PC-9 (cell line): ENCODE measurements around the gene PPP2R5B. TPM values are rescaled to one million over a fixed set of nuclear protein-coding genes. Genes with fewer than 3 reads are reported as not detected.

ENCODE experiments used
- BruUV-seq: library from RNA; stranded (reverse); fragments of 400-500 nt; replicated peaks from 2 replicates; lab custom pipeline; 2021; lab: Mats Ljungman, UMichigan
- CTCF ChIA-PET: fragments of 300-600 bp; sonication (Branson Sonifier 250); formaldehyde crosslinking; loops from one replicate; lab custom pipeline; 2022; ENCODE audit warnings: antibody characterized with exemption; lab: Charles Lee
- POLR2A ChIA-PET: fragments of 300-600 bp; sonication (Branson Sonifier 250); formaldehyde crosslinking; loops from one replicate; lab custom pipeline; 2022; ENCODE audit warnings: antibody characterized with exemption; ENCODE audit not compliant: unreplicated experiment; lab: Charles Lee
- DNase-seq, 2 experiments: peaks; one replicate each; pipeline versions ENCODE4 v3.0.0 to v3.0.0-alpha.2; 2015 to 2022; ENCODE audit warnings: mixed read lengths in 1 of 2
- H2AFZ ChIP-seq: fragments of 200-600 bp; sonication (generic); 2 replicates; pipeline ENCODE4 v1.8.1; 2017; ENCODE audit warnings: antibody characterized with exemption
- H3F3A ChIP-seq: fragments of 200-600 bp; sonication (generic); 2 replicates; pipeline ENCODE4 v1.8.1; 2017; ENCODE audit warnings: antibody characterized with exemption, mild to moderate bottlenecking, low read depth; ENCODE audit not compliant: insufficient read depth
- H3K27ac ChIP-seq: fragments of 200-600 bp; sonication (generic); 2 replicates; pipeline ENCODE4 v1.6.1; 2016; ENCODE audit warnings: mixed run types
- H3K27me3 ChIP-seq: fragments of 200-600 bp; sonication (generic); 2 replicates; pipeline ENCODE4 v1.6.1; 2016; ENCODE audit warnings: low read depth, mixed run types; ENCODE audit not compliant: insufficient read depth
- H3K36me3 ChIP-seq: fragments of 200-600 bp; sonication (generic); 2 replicates; pipeline ENCODE4 v1.6.1; 2016; ENCODE audit warnings: low read depth, mixed run types
- H3K4me1 ChIP-seq: fragments of 200-600 bp; sonication (generic); replicated peaks from 2 replicates; pipeline ENCODE4 v1.6.1; 2016; ENCODE audit warnings: mixed run types; ENCODE audit not compliant: insufficient read depth
- H3K4me2 ChIP-seq: fragments of 200-600 bp; sonication (generic); 2 replicates; pipeline ENCODE4 v1.6.1; 2017; ENCODE audit warnings: mixed run types
- H3K4me3 ChIP-seq: fragments of 200-600 bp; sonication (generic); 2 replicates; pipeline ENCODE4 v1.6.1; 2016; ENCODE audit warnings: mixed run types
- H3K79me2 ChIP-seq: fragments of 200-600 bp; sonication (generic); 2 replicates; pipeline ENCODE4 v1.6.1; 2017; ENCODE audit warnings: low read depth, mixed run types
- H3K9me2 ChIP-seq: fragments of 200-600 bp; sonication (generic); 2 replicates; pipeline ENCODE4 v1.8.1; 2017; ENCODE audit warnings: mild to moderate bottlenecking; ENCODE audit not compliant: insufficient read depth
- H3K9me3 ChIP-seq: fragments of 200-600 bp; sonication (generic); 2 replicates; pipeline ENCODE4 v1.8.1; 2016; ENCODE audit warnings: low read depth; ENCODE audit not compliant: insufficient read depth
- H4K20me1 ChIP-seq: fragments of 200-600 bp; sonication (generic); 2 replicates; pipeline ENCODE4 v1.8.1; 2017; ENCODE audit not compliant: insufficient read depth
- EZH2 ChIP-seq: fragments of 200-600 bp; sonication (generic); IDR thresholded peaks from 2 replicates; pipeline ENCODE4 v1.8.0; 2017; ENCODE audit warnings: antibody characterized with exemption, low read depth
- intact Hi-C: fragments of 100-400 bp; cut with micrococcal nuclease; formaldehyde crosslinking; loops from one replicate; pipeline ENCODE4 v1.10.0; 2022; ENCODE audit not compliant: unreplicated experiment
- total RNA-seq: library from RNA; stranded (reverse); gene quantifications from 2 replicates; pipeline ENCODE4 v1.2.3, GENCODE V29; 2021
- TF ChIP-seq, protein P1 (sequence below): fragments of 200-600 bp; sonication (generic); conservative IDR thresholded peaks from 2 replicates; pipeline ENCODE4 v1.6.1; 2017; ENCODE audit warnings: mixed run types, antibody characterized with exemption, mild to moderate bottlenecking, moderate library complexity

The PPP2R5B gene
- total RNA-seq, 1 experiment from 2014 or later: 13.7 TPM

DNA sequence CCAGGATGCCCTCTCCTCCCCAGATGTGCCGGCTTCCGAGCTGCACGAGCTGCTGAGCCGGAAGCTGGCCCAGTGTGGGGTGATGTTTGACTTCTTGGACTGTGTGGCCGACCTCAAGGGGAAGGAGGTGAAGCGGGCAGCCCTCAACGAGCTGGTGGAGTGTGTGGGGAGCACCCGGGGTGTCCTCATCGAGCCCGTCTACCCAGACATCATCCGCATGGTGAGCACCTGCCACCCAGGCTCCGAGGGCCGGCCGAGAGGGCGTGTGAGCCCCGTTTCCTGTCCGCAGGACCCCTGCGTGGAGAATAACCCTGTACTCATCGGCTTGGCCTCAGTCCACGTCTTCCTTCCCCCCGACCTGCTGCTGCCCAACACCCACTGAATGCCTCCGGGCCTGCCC is 2.2 kb downstream of the PPP2R5B start:
- no peaks in the 10 kb centered on the region for H3F3A ChIP-seq
- no TSS peak for BruUV-seq
- TF ChIP-seq, protein P1, sequence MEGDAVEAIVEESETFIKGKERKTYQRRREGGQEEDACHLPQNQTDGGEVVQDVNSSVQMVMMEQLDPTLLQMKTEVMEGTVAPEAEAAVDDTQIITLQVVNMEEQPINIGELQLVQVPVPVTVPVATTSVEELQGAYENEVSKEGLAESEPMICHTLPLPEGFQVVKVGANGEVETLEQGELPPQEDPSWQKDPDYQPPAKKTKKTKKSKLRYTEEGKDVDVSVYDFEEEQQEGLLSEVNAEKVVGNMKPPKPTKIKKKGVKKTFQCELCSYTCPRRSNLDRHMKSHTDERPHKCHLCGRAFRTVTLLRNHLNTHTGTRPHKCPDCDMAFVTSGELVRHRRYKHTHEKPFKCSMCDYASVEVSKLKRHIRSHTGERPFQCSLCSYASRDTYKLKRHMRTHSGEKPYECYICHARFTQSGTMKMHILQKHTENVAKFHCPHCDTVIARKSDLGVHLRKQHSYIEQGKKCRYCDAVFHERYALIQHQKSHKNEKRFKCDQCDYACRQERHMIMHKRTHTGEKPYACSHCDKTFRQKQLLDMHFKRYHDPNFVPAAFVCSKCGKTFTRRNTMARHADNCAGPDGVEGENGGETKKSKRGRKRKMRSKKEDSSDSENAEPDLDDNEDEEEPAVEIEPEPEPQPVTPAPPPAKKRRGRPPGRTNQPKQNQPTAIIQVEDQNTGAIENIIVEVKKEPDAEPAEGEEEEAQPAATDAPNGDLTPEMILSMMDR: no peak
- no peak for TF ChIP-seq EZH2
- no peak overlapping the region for H3K27ac ChIP-seq
- H3K9me3 ChIP-seq: no peaks in the 10 kb centered on the region
- no peak overlapping the region for H2AFZ ChIP-seq
- H3K4me1 ChIP-seq: peaks cover 11% of the 10 kb centered on the region
- no peaks in the 10 kb centered on the region for H3K79me2 ChIP-seq
- no peaks in the 10 kb centered on the region for H3K9me2 ChIP-seq
- CTCF ChIA-PET: interaction anchor here (0.6 kb wide), 1 partner anchor 40 kb away, joined by 5 read pairs; no protein-coding TSS in a partner anchor
- H3K36me3 ChIP-seq: no peaks in the 10 kb centered on the region
- no peak overlapping the region for H3K4me2 ChIP-seq
- POLR2A ChIA-PET: no interaction called here
- H4K20me1 ChIP-seq: no peaks in the 10 kb centered on the region
- intact Hi-C loops: no loop called here
- H3K27me3 ChIP-seq: no peaks in the 10 kb centered on the region
- DNase-seq: no peak
- no peak overlapping the region for H3K4me3 ChIP-seq

DNA sequence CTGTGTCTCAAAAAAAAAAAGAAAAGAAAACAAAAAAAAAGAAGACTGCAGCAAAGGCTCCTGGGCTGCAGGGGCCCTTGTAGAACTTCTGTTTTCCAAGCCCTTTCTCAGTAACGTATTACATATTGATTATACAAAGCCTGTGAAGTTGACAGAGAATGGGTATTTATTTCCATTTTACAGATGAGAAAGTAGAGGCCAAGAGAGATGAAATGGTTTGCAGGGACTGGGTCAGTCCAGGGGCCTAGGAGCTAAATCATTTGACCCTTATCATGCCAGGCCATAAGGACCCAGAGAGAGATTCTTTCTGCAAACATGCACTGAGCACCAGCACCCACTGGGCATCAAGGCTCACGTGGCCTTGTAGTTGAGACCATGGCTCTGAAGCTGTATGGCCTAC is 4.5 kb downstream of the PPP2R5B start:
- no peak overlapping the region for H3K27ac ChIP-seq
- H3K4me3 ChIP-seq: no peak overlapping the region
- H3K27me3 ChIP-seq: no peaks in the 10 kb centered on the region
- no peaks in the 10 kb centered on the region for H3F3A ChIP-seq
- ChIA-PET CTCF (interaction anchor here (0.5 kb wide), 1 partner anchor 9 kb away, joined by 3 read pairs; no protein-coding TSS in a partner anchor), POLR2A (no interaction called here)
- no peak overlapping the region for H2AFZ ChIP-seq
- no peaks in the 10 kb centered on the region for H3K9me3 ChIP-seq
- H3K79me2 ChIP-seq: no peaks in the 10 kb centered on the region
- TF ChIP-seq, protein P1: no peak
- TF ChIP-seq EZH2: no peak
- no peaks in the 10 kb centered on the region for H4K20me1 ChIP-seq
- H3K36me3 ChIP-seq: no peaks in the 10 kb centered on the region
- H3K4me2 ChIP-seq: no peak overlapping the region
- no TSS peak for BruUV-seq
- intact Hi-C loops: no loop called here
- no peak for DNase-seq
- peaks cover 6% of the 10 kb centered on the region; the same call in 1 of the 2 replicates for H3K4me1 ChIP-seq
- H3K9me2 ChIP-seq: no peaks in the 10 kb centered on the region

DNA sequence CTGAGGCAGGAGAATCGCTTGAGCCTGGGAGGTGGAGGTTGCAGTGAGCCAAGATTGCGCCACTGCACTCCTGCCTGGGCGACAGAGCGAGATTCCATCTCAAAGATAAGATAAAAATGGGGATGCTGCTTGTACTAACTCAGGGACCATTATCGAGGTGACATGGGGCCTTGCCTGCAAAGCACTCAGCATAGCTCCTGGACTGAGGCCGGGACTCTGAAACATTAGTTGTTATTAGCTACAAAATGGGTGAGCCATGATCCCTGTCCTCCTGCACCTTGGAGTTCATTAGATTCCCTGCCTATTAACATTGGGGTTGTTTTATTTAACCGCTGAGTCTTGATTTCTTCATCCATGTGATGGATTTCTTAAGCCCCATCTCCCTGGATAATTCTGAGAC is 5.1 kb downstream of the PPP2R5B start:
- Histone ChIP-seq H3K4me1 (peaks cover 6% of the 10 kb centered on the region; the same call in 1 of the 2 replicates), H3K36me3 (no peaks in the 10 kb centered on the region), H3K9me2 (no peaks in the 10 kb centered on the region), H3K27me3 (no peaks in the 10 kb centered on the region), H2AFZ (no peak overlapping the region), H3K27ac (no peak overlapping the region), H3K4me2 (no peak overlapping the region), H3K79me2 (no peaks in the 10 kb centered on the region), H3K4me3 (no peak overlapping the region), H4K20me1 (no peaks in the 10 kb centered on the region), H3K9me3 (no peaks in the 10 kb centered on the region), H3F3A (no peaks in the 10 kb centered on the region)
- ChIA-PET CTCF (no interaction called here), POLR2A (no interaction called here)
- intact Hi-C loops: no loop called here
- no peak for TF ChIP-seq EZH2
- TF ChIP-seq, protein P1: no peak
- DNase-seq: no peak
- no TSS peak for BruUV-seq
